Karpas-422 (cell line): ENCODE measurements around the gene PALD1. TPM values are rescaled to one million over a fixed set of nuclear protein-coding genes. Genes with fewer than 3 reads are reported as not detected.

ENCODE experiments used
- DNase-seq: peaks from one replicate; pipeline ENCODE4 v3.0.0-alpha.2; 2015
- H2AFZ ChIP-seq: fragments of 200-600 bp; sonication (generic); 2 replicates; pipeline ENCODE4 v1.6.1; 2014; ENCODE audit warnings: antibody characterized with exemption, low read length, mixed read lengths
- H3K27ac ChIP-seq: fragments of 200-600 bp; sonication (generic); 2 replicates; pipeline ENCODE4 v1.5.1; 2014; ENCODE audit warnings: mild to moderate bottlenecking, low read length, moderate library complexity
- H3K27me3 ChIP-seq: fragments of 200-600 bp; sonication (generic); 2 replicates; pipeline ENCODE4 v1.6.1; 2014; ENCODE audit warnings: low read length, mixed read lengths
- H3K36me3 ChIP-seq: fragments of 200-600 bp; sonication (generic); 2 replicates; pipeline ENCODE4 v1.6.1; 2014; ENCODE audit warnings: low read length, mixed read lengths; ENCODE audit not compliant: insufficient read depth
- H3K4me1 ChIP-seq: fragments of 200-600 bp; sonication (generic); 2 replicates; pipeline ENCODE4 v1.6.1; 2014; ENCODE audit warnings: mild to moderate bottlenecking, low read length, mixed read lengths
- H3K4me2 ChIP-seq: fragments of 200-600 bp; sonication (generic); 2 replicates; pipeline ENCODE4 v1.6.1; 2014; ENCODE audit warnings: low read length, low read depth, mild to moderate bottlenecking; ENCODE audit not compliant: poor library complexity, severe bottlenecking
- H3K4me3 ChIP-seq: fragments of 200-600 bp; sonication (generic); 2 replicates; pipeline ENCODE4 v1.5.1; 2014; ENCODE audit warnings: mild to moderate bottlenecking, antibody characterized with exemption, low read length, mixed read lengths
- H3K79me2 ChIP-seq: fragments of 200-600 bp; sonication (generic); 2 replicates; pipeline ENCODE4 v1.6.1; 2014; ENCODE audit warnings: mild to moderate bottlenecking, low read length, mixed read lengths
- H3K9ac ChIP-seq: fragments of 200-600 bp; sonication (generic); 2 replicates; pipeline ENCODE4 v1.6.0; 2014; ENCODE audit warnings: low read length
- H3K9me2 ChIP-seq: fragments of 200-600 bp; sonication (generic), shearing (Covaris generic); replicated peaks from 2 replicates; pipeline ENCODE4 v1.6.0; 2014; ENCODE audit warnings: mild to moderate bottlenecking, low read length, moderate library complexity; ENCODE audit not compliant: insufficient read depth
- H3K9me3 ChIP-seq: fragments of 300-700, 200-600 bp; sonication (generic); 2 replicates; pipeline ENCODE4 v1.6.1; 2014; ENCODE audit warnings: low read length, mixed read lengths
- H4K20me1 ChIP-seq: fragments of 200-600 bp; sonication (generic); 2 replicates; pipeline ENCODE4 v1.6.1; 2014; ENCODE audit warnings: mild to moderate bottlenecking, antibody characterized with exemption, low read length, low read depth; ENCODE audit not compliant: insufficient read depth
- total RNA-seq: library from RNA; depleted of rRNA; stranded (reverse); fragments of >200 nt; shearing (Covaris generic); gene quantifications from 2 replicates; pipeline ENCODE4 v1.2.3, GENCODE V29; 2014; ENCODE audit warnings: low replicate concordance

Gene PALD1
- total RNA-seq, 1 experiment from 2014 or later = 54.7 TPM

GRCh38 chr10:70523057-70523456 is 44.5 kb downstream of the PALD1 start:
- Histone ChIP-seq H3K4me3 (no peak overlapping the region), H3K9ac (no peak overlapping the region), H3K27me3 (no peaks in the 10 kb centered on the region), H3K4me1 (no peaks in the 10 kb centered on the region), H3K79me2 (peaks cover 81% of the 10 kb centered on the region), H4K20me1 (peaks cover 5% of the 10 kb centered on the region; the same call in 1 of the 2 replicates), H3K27ac (no peak overlapping the region), H2AFZ (no peak overlapping the region), H3K36me3 (peaks cover 2% of the 10 kb centered on the region; the same call in 1 of the 2 replicates), H3K9me2 (no peaks in the 10 kb centered on the region), H3K9me3 (no peaks in the 10 kb centered on the region), H3K4me2 (no peak overlapping the region)
- DNase-seq = no peak

GRCh38 chr10:70523549-70523948 is 45.0 kb downstream of the PALD1 start:
- peaks cover 81% of the 10 kb centered on the region for H3K79me2 ChIP-seq
- no peaks in the 10 kb centered on the region for H3K27me3 ChIP-seq
- H2AFZ ChIP-seq = no peak overlapping the region
- peaks cover 6% of the 10 kb centered on the region; the same call in 1 of the 2 replicates for H4K20me1 ChIP-seq
- no peak overlapping the region for H3K9ac ChIP-seq
- no peaks in the 10 kb centered on the region for H3K4me1 ChIP-seq
- DNase-seq = no peak
- H3K9me2 ChIP-seq = no peaks in the 10 kb centered on the region
- H3K36me3 ChIP-seq = peaks cover 7% of the 10 kb centered on the region; the same call in 1 of the 2 replicates
- H3K27ac ChIP-seq = no peak overlapping the region
- H3K4me2 ChIP-seq = no peak overlapping the region
- no peaks in the 10 kb centered on the region for H3K9me3 ChIP-seq
- no peak overlapping the region for H3K4me3 ChIP-seq

- Histone ChIP-seq H3K4me3 (no peak overlapping the region), H3K9ac (no peak overlapping the region), H3K27ac (no peak overlapping the region), H3K36me3 (peaks cover 16% of the 10 kb centered on the region; the same call in 1 of the 2 replicates), H3K79me2 (peaks cover 45% of the 10 kb centered on the region), H3K9me2 (no peaks in the 10 kb centered on the region), H3K27me3 (no peaks in the 10 kb centered on the region), H3K4me1 (no peaks in the 10 kb centered on the region), H3K4me2 (no peak overlapping the region), H2AFZ (no peak overlapping the region), H3K9me3 (no peaks in the 10 kb centered on the region), H4K20me1 (peaks cover 20% of the 10 kb centered on the region; the same call in 1 of the 2 replicates)
- no peak for DNase-seq
Observed at GRCh38 chr10:70528314-70528713, 49.7 kb downstream of the PALD1 start.

GRCh38 chr10:70528741-70529362 is 50.3 kb downstream of the PALD1 start:
- no peaks in the 10 kb centered on the region for H3K27me3 ChIP-seq

GRCh38 chr10:70529848-70530247 is 51.3 kb downstream of the PALD1 start:
- no peaks in the 10 kb centered on the region for H3K27me3 ChIP-seq
- peaks cover 20% of the 10 kb centered on the region; the same call in 1 of the 2 replicates for H4K20me1 ChIP-seq
- DNase-seq = no peak
- no peaks in the 10 kb centered on the region for H3K4me1 ChIP-seq
- no peaks in the 10 kb centered on the region for H3K9me2 ChIP-seq
- H3K9me3 ChIP-seq = no peaks in the 10 kb centered on the region
- H3K79me2 ChIP-seq = peaks cover 30% of the 10 kb centered on the region
- H3K4me3 ChIP-seq = no peak overlapping the region
- no peak overlapping the region for H3K27ac ChIP-seq
- no peak overlapping the region for H3K9ac ChIP-seq
- H3K4me2 ChIP-seq = no peak overlapping the region
- H3K36me3 ChIP-seq = peaks cover 16% of the 10 kb centered on the region; the same call in 1 of the 2 replicates
- H2AFZ ChIP-seq = no peak overlapping the region

More at GRCh38 chr10:70528741-70529362, 50.3 kb downstream of the PALD1 start:
- peaks cover 16% of the 10 kb centered on the region; the same call in 1 of the 2 replicates for H3K36me3 ChIP-seq
- peaks cover 20% of the 10 kb centered on the region; the same call in 1 of the 2 replicates for H4K20me1 ChIP-seq
- no peak overlapping the region for H3K9ac ChIP-seq
- peak; percentile 62 for DNase-seq
- no peak overlapping the region for H3K27ac ChIP-seq
- H3K9me2 ChIP-seq = no peaks in the 10 kb centered on the region
- H3K79me2 ChIP-seq = peaks cover 40% of the 10 kb centered on the region
- no peak overlapping the region for H2AFZ ChIP-seq
- H3K4me3 ChIP-seq = no peak overlapping the region
- no peaks in the 10 kb centered on the region for H3K4me1 ChIP-seq
- no peaks in the 10 kb centered on the region for H3K9me3 ChIP-seq
- H3K4me2 ChIP-seq = no peak overlapping the region

- Histone ChIP-seq H2AFZ (no peak overlapping the region), H3K79me2 (peaks cover 28% of the 10 kb centered on the region), H3K36me3 (peaks cover 16% of the 10 kb centered on the region; the same call in 1 of the 2 replicates), H3K9ac (no peak overlapping the region), H4K20me1 (peaks cover 20% of the 10 kb centered on the region; the same call in 1 of the 2 replicates), H3K27me3 (no peaks in the 10 kb centered on the region), H3K4me2 (no peak overlapping the region), H3K4me3 (no peak overlapping the region), H3K9me2 (no peaks in the 10 kb centered on the region), H3K9me3 (no peaks in the 10 kb centered on the region), H3K4me1 (no peaks in the 10 kb centered on the region), H3K27ac (no peak overlapping the region)
- no peak for DNase-seq
Observed at GRCh38 chr10:70530315-70530714, 51.7 kb downstream of the PALD1 start.

GRCh38 chr10:70532554-70533188 is 54.1 kb downstream of the PALD1 start:
- Histone ChIP-seq H2AFZ (no peak overlapping the region), H3K4me1 (no peaks in the 10 kb centered on the region), H3K36me3 (peaks cover 16% of the 10 kb centered on the region; the same call in 1 of the 2 replicates), H4K20me1 (peaks cover 20% of the 10 kb centered on the region; the same call in 1 of the 2 replicates), H3K9ac (no peak overlapping the region), H3K79me2 (peaks cover 10% of the 10 kb centered on the region), H3K27me3 (no peaks in the 10 kb centered on the region), H3K27ac (no peak overlapping the region), H3K4me3 (no peak overlapping the region), H3K9me3 (no peaks in the 10 kb centered on the region), H3K4me2 (no peak overlapping the region), H3K9me2 (no peaks in the 10 kb centered on the region)
- no peak for DNase-seq

GRCh38 chr10:70533189-70533558 is 54.6 kb downstream of the PALD1 start:
- peaks cover 16% of the 10 kb centered on the region; the same call in 1 of the 2 replicates for H3K36me3 ChIP-seq
- H3K4me1 ChIP-seq = no peaks in the 10 kb centered on the region
- no peaks in the 10 kb centered on the region for H3K27me3 ChIP-seq
- H3K4me2 ChIP-seq = no peak overlapping the region
- H3K9me2 ChIP-seq = no peaks in the 10 kb centered on the region
- no peak overlapping the region for H2AFZ ChIP-seq
- H3K4me3 ChIP-seq = no peak overlapping the region
- no peak overlapping the region for H3K9ac ChIP-seq
- DNase-seq = no peak
- peaks cover 20% of the 10 kb centered on the region; the same call in 1 of the 2 replicates for H4K20me1 ChIP-seq
- no peak overlapping the region for H3K27ac ChIP-seq
- H3K9me3 ChIP-seq = no peaks in the 10 kb centered on the region
- peaks cover 7% of the 10 kb centered on the region for H3K79me2 ChIP-seq
